CD4-positive, alpha-beta T cell treated with Interleukin-6 for 4 hours (primary cell): ENCODE results near the gene IRGQ.
"Not testable (repeated sequence)": the region's sequence is repeated elsewhere in the genome, so short reads cannot be mapped to it uniquely, and the experiment has no call there.

Experiments
- DNase-seq: peaks from one replicate; pipeline ENCODE4 v3.0.0-alpha.2; 2020; ENCODE audit warnings: mixed read lengths

IRGQ gene

GRCh38 chr19:43624933-43625332, 29.0 kb upstream of the IRGQ start:
- peak; percentile 92 for DNase-seq

GRCh38 chr19:43623889-43624670, 28.1 kb upstream of the IRGQ start:
- peak; percentile 21 for DNase-seq

GRCh38 chr19:43622956-43623355, 27.0 kb upstream of the IRGQ start:
- DNase-seq = no peak

GRCh38 chr19:43622070-43622469, 26.1 kb upstream of the IRGQ start:
- no peak for DNase-seq

- peak; percentile 91 for DNase-seq
Observed at GRCh38 chr19:43620061-43621001, 24.4 kb upstream of the IRGQ start.

GRCh38 chr19:43619262-43620060, 23.5 kb upstream of the IRGQ start, which contains the start of gene ZNF428:
TSS of gene ZNF428 (minus strand) at chr19:43619629. CDS start at chr19:43614304, 5,325 bp downstream.
- peak; percentile 87 for DNase-seq

- DNase-seq = peak; percentile 46
Observed at GRCh38 chr19:43618921-43619261, 23.0 kb upstream of the IRGQ start.

- no peak for DNase-seq
Observed at GRCh38 chr19:43616954-43617353, 21.0 kb upstream of the IRGQ start.

- no peak for DNase-seq
Observed at GRCh38 chr19:43616306-43616705, 20.4 kb upstream of the IRGQ start.

- no peak for DNase-seq
Observed at GRCh38 chr19:43612374-43612773, 16.4 kb upstream of the IRGQ start.

- DNase-seq = no peak
Observed at GRCh38 chr19:43611788-43612187, 15.9 kb upstream of the IRGQ start, which contains the start of gene SRRM5. TSS of gene SRRM5 (plus strand) at chr19:43612088. CDS start at chr19:43612122, 34 bp downstream.

GRCh38 chr19:43610493-43610892, 14.6 kb upstream of the IRGQ start:
- no peak for DNase-seq

GRCh38 chr19:43609872-43610271, 13.9 kb upstream of the IRGQ start:
- DNase-seq = no peak

GRCh38 chr19:43607238-43608205, 11.6 kb upstream of the IRGQ start:
- DNase-seq = no peak

GRCh38 chr19:43606569-43607229, 10.8 kb upstream of the IRGQ start:
- DNase-seq = no peak

- no peak for DNase-seq
Observed at GRCh38 chr19:43605875-43606568, 10.1 kb upstream of the IRGQ start.

GRCh38 chr19:43600326-43600725, 4.4 kb upstream of the IRGQ start:
- DNase-seq = not testable (repeated sequence)

GRCh38 chr19:43599635-43600295, 3.8 kb upstream of the IRGQ start:
- no peak for DNase-seq

GRCh38 chr19:43598445-43599240, 2.7 kb upstream of the IRGQ start:
- DNase-seq = no peak
